Measurements from ENCODE around the gene NLGN1.

- TF ChIP-seq POLR2AphosphoS5 (IDR thresholded peaks at IDR 0.05; ENCODE audit: low read depth, low read length) = no peak
- TF ChIP-seq, protein P1, sequence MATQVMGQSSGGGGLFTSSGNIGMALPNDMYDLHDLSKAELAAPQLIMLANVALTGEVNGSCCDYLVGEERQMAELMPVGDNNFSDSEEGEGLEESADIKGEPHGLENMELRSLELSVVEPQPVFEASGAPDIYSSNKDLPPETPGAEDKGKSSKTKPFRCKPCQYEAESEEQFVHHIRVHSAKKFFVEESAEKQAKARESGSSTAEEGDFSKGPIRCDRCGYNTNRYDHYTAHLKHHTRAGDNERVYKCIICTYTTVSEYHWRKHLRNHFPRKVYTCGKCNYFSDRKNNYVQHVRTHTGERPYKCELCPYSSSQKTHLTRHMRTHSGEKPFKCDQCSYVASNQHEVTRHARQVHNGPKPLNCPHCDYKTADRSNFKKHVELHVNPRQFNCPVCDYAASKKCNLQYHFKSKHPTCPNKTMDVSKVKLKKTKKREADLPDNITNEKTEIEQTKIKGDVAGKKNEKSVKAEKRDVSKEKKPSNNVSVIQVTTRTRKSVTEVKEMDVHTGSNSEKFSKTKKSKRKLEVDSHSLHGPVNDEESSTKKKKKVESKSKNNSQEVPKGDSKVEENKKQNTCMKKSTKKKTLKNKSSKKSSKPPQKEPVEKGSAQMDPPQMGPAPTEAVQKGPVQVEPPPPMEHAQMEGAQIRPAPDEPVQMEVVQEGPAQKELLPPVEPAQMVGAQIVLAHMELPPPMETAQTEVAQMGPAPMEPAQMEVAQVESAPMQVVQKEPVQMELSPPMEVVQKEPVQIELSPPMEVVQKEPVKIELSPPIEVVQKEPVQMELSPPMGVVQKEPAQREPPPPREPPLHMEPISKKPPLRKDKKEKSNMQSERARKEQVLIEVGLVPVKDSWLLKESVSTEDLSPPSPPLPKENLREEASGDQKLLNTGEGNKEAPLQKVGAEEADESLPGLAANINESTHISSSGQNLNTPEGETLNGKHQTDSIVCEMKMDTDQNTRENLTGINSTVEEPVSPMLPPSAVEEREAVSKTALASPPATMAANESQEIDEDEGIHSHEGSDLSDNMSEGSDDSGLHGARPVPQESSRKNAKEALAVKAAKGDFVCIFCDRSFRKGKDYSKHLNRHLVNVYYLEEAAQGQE (IDR thresholded peaks at IDR 0.05; ENCODE audit: insufficient read depth in 1 of 2, low read depth in 2 of 2, low read length in 2 of 2) = no peak
Measured at GRCh38 chr3:174199696-174200095, 802.2 kb downstream of the NLGN1 start.
